ENCODE results near the gene MACROD2.

- TF ChIP-seq, protein P1, sequence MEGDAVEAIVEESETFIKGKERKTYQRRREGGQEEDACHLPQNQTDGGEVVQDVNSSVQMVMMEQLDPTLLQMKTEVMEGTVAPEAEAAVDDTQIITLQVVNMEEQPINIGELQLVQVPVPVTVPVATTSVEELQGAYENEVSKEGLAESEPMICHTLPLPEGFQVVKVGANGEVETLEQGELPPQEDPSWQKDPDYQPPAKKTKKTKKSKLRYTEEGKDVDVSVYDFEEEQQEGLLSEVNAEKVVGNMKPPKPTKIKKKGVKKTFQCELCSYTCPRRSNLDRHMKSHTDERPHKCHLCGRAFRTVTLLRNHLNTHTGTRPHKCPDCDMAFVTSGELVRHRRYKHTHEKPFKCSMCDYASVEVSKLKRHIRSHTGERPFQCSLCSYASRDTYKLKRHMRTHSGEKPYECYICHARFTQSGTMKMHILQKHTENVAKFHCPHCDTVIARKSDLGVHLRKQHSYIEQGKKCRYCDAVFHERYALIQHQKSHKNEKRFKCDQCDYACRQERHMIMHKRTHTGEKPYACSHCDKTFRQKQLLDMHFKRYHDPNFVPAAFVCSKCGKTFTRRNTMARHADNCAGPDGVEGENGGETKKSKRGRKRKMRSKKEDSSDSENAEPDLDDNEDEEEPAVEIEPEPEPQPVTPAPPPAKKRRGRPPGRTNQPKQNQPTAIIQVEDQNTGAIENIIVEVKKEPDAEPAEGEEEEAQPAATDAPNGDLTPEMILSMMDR (IDR thresholded peaks at IDR 0.05; ENCODE audit: insufficient read depth, low read depth, low read length) = no peak
- no peak for TF ChIP-seq EZH2 (IDR thresholded peaks at IDR 0.05; ENCODE audit: insufficient read depth, low read length)
These were observed 1193.1 kb downstream of the MACROD2 start for GRCh38 chr20:15188415-15188814.
